Hepatocyte (in vitro differentiated cells): ENCODE measurements around the gene GFOD1. TPM values are rescaled to one million over a fixed set of nuclear protein-coding genes. Genes with fewer than 3 reads are reported as not detected.

Experiments used
- DNase-seq: peaks from one replicate; pipeline ENCODE4 v3.0.0-alpha.2; 2016; ENCODE audit warnings: low spot score
- H2AFZ ChIP-seq: fragments of 200-600 bp; sonication (generic); 2 replicates; pipeline ENCODE4 v1.6.0; 2016; ENCODE audit warnings: antibody characterized with exemption, mild to moderate bottlenecking
- H3K27ac ChIP-seq: fragments of 200-600 bp; sonication (generic); 2 replicates; pipeline ENCODE4 v1.5.1; 2016; ENCODE audit warnings: mild to moderate bottlenecking
- H3K27me3 ChIP-seq: fragments of 200-600 bp; sonication (generic); 2 replicates; pipeline ENCODE4 v1.6.1; 2016
- H3K36me3 ChIP-seq: fragments of 200-600 bp; sonication (generic); replicated peaks from 2 replicates; pipeline ENCODE4 v1.5.1; 2016; ENCODE audit warnings: low read depth; ENCODE audit not compliant: insufficient read depth
- H3K4me1 ChIP-seq: fragments of 200-600 bp; sonication (generic); 2 replicates; pipeline ENCODE4 v1.5.1; 2016; ENCODE audit warnings: mild to moderate bottlenecking, moderate library complexity; ENCODE audit not compliant: insufficient read depth
- H3K4me2 ChIP-seq: fragments of 200-600 bp; sonication (generic); 2 replicates; pipeline ENCODE4 v1.6.0; 2016
- H3K4me3 ChIP-seq: fragments of 200-600 bp; sonication (generic); 2 replicates; pipeline ENCODE4 v1.5.1; 2016; ENCODE audit warnings: mild to moderate bottlenecking
- H3K79me2 ChIP-seq: fragments of 200-600 bp; sonication (generic); 2 replicates; pipeline ENCODE4 v1.6.0; 2017; ENCODE audit warnings: mild to moderate bottlenecking
- H3K9me2 ChIP-seq: fragments of 200-600 bp; sonication (generic); replicated peaks from 2 replicates; pipeline ENCODE4 v1.6.0; 2017; ENCODE audit warnings: mild to moderate bottlenecking; ENCODE audit not compliant: insufficient read depth
- H3K9me3 ChIP-seq: fragments of 200-600 bp; sonication (generic); 2 replicates; pipeline ENCODE4 v1.5.1; 2016; ENCODE audit warnings: low read depth, mild to moderate bottlenecking
- H4K20me1 ChIP-seq: fragments of 200-600 bp; sonication (generic); 2 replicates; pipeline ENCODE4 v1.6.0; 2016; ENCODE audit warnings: mild to moderate bottlenecking; ENCODE audit not compliant: insufficient read depth, poor library complexity, severe bottlenecking
- EZH2 ChIP-seq: fragments of 200-600 bp; sonication (generic); IDR thresholded peaks from 2 replicates; pipeline ENCODE4 v1.6.1; 2016; ENCODE audit warnings: antibody characterized with exemption, mild to moderate bottlenecking, borderline replicate concordance
- EZH2phosphoT487 ChIP-seq: fragments of 200-600 bp; sonication (generic); IDR thresholded peaks from one replicate; pipeline ENCODE4 v1.6.1; 2018; ENCODE audit warnings: antibody characterized with exemption, mild to moderate bottlenecking, low read depth, moderate library complexity; ENCODE audit not compliant: unreplicated experiment, severe bottlenecking
- WGBS: methylation state at CpG from one replicate; pipeline ENCODE4 v1.1.6; 2016; ENCODE audit warnings: low lambda C conversion rate; ENCODE audit errors: missing lambda C conversion rate; 5-methylcytosine and 5-hydroxymethylcytosine counted together
- polyA plus RNA-seq: library from polyadenylated mRNA; unstranded; fragments of >200 nt; fragmentation: Nextera tagmentation; extraction: Ambion mirVana; gene quantifications from 2 replicates; pipeline ENCODE4 v1.2.1, GENCODE V29; 2016
- total RNA-seq: library from RNA; depleted of rRNA; stranded (reverse); fragments of >200 nt; gene quantifications from 2 replicates; pipeline ENCODE4 v1.2.3, GENCODE V29; 2014
- TF ChIP-seq, protein P1 (sequence below): fragments of 200-600 bp; sonication (generic); IDR thresholded peaks from 2 replicates; pipeline ENCODE4 v1.5.1; 2016; ENCODE audit warnings: antibody characterized with exemption, mild to moderate bottlenecking; ENCODE audit not compliant: poor library complexity

The GFOD1 gene
- total and polyA plus RNA-seq, 2 experiments from 2014 or later, result 2.8 to 3.5 TPM

DNA sequence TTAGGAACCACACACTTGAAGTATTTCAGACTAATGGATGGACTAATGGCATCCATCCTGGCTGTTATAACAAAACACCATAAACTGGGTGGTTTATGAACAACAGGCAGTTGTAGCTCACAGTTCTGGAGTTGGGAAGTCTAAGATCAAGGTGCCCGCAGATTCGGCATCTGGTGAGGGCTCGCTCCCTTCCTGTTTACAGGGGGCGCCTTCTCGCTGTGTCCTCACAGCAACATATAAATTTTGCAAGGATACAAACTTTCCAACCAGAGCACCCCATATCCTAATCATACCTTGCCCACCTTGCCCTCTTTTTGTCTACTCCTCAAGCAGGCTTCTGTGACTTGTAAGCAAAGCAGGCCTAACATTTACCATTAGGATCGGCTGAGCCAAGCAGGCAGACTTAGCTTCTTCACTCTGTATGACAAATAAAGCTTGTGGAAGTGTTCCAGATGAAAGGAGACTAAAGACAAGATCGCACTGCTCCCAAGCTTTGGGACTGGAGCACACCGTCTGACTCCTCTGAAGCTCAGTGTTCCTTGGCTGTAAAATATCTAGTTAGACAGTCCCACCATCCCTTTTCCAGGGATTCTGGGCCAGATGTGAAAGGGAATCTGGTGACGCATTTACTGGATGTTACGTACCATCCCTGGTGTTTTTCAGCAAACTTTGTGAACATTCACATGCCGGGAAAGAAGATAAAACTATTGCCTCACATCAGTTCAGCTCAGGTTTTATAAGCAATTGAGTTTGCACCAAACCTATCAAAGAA is 34.9 kb downstream of the GFOD1 start:
- Histone ChIP-seq H2AFZ (no peak overlapping the region), H4K20me1 (no peaks in the 10 kb centered on the region), H3K4me2 (no peak overlapping the region), H3K36me3 (no peaks in the 10 kb centered on the region), H3K4me3 (no peak overlapping the region), H3K27me3 (no peaks in the 10 kb centered on the region), H3K27ac (peak overlapping the region; percentile 51), H3K9me3 (no peaks in the 10 kb centered on the region), H3K79me2 (no peaks in the 10 kb centered on the region), H3K9me2 (no peaks in the 10 kb centered on the region), H3K4me1 (peaks cover 8% of the 10 kb centered on the region)
- DNase-seq, result peak; percentile 43
- WGBS, result 70% methylated on average over 11 of the region's 11 CpGs
- TF ChIP-seq EZH2phosphoT487 (no peak), EZH2 (no peak)

DNA sequence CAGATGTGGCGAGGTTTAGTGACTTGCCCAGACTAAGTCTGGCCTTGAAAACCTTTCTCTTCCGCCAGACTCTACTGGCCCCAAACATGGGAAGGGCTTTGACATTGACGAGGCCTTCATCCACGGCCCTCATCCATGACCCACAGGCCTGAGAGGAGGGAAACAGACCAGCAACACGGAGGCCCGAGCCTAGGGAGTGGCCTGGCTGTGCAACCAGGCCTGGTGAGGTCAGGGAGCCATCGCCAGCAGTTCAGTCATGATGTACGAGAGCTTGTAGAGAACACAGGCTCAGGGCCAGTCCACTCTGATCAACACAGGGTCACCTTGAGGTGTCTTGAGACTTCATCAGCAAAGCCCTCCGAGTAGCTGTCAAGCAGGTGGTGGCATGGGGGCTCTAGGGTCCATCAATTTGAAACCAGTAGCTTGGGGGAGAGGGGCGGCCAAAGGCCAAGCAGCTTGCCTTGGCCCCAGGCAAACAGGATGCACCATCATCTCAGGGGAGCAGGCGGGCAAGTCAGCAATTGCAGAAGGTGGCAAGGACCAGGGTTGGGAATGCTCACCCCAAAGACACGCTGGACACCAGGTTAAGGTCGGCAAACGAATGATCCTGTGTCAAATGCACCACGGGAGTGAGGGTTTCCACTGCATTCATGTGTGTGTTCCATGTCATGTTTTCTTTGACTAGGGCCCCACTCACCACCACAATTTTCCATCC is 36.1 kb downstream of the GFOD1 start:
- Histone ChIP-seq H3K27ac (no peak overlapping the region), H3K9me2 (no peaks in the 10 kb centered on the region), H3K27me3 (no peaks in the 10 kb centered on the region), H2AFZ (no peak overlapping the region), H3K4me2 (no peak overlapping the region), H3K9me3 (no peaks in the 10 kb centered on the region), H3K79me2 (no peaks in the 10 kb centered on the region), H4K20me1 (no peaks in the 10 kb centered on the region), H3K4me1 (peaks cover 8% of the 10 kb centered on the region), H3K36me3 (no peaks in the 10 kb centered on the region), H3K4me3 (no peak overlapping the region)
- 93% methylated on average over 15 of the region's 15 CpGs for WGBS
- no peak for DNase-seq
- no peak for TF ChIP-seq EZH2
- TF ChIP-seq, protein P1, sequence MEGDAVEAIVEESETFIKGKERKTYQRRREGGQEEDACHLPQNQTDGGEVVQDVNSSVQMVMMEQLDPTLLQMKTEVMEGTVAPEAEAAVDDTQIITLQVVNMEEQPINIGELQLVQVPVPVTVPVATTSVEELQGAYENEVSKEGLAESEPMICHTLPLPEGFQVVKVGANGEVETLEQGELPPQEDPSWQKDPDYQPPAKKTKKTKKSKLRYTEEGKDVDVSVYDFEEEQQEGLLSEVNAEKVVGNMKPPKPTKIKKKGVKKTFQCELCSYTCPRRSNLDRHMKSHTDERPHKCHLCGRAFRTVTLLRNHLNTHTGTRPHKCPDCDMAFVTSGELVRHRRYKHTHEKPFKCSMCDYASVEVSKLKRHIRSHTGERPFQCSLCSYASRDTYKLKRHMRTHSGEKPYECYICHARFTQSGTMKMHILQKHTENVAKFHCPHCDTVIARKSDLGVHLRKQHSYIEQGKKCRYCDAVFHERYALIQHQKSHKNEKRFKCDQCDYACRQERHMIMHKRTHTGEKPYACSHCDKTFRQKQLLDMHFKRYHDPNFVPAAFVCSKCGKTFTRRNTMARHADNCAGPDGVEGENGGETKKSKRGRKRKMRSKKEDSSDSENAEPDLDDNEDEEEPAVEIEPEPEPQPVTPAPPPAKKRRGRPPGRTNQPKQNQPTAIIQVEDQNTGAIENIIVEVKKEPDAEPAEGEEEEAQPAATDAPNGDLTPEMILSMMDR, result no peak
- TF ChIP-seq EZH2phosphoT487, result no peak

DNA sequence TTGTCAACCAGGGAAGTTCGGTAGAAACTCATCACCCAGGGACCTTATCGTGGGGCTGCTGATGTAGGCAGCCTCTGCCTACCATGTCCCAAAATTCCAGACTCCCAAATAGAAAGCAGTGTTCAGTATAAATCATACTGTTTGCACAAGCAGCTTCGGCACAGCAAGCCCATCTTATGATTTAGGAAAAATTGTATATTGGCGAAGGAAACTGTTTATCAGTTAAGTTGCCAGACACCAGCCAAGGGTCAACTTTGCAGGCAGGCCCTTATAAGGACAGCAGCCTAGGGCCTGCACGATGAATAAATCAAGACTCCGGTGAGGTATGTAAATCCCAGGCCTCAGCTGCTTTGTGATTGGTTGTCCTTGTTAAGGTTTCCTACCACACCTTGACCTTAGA is 36.8 kb downstream of the GFOD1 start:
- Histone ChIP-seq H4K20me1 (no peaks in the 10 kb centered on the region), H3K27me3 (no peaks in the 10 kb centered on the region), H3K27ac (no peak overlapping the region), H3K4me1 (peaks cover 11% of the 10 kb centered on the region), H2AFZ (no peak overlapping the region), H3K4me3 (no peak overlapping the region), H3K9me2 (no peaks in the 10 kb centered on the region), H3K36me3 (no peaks in the 10 kb centered on the region), H3K4me2 (no peak overlapping the region), H3K9me3 (no peaks in the 10 kb centered on the region), H3K79me2 (no peaks in the 10 kb centered on the region)
- 83% methylated on average over 6 of the region's 6 CpGs for WGBS
- no peak for DNase-seq
- no peak for TF ChIP-seq EZH2phosphoT487
- no peak for TF ChIP-seq EZH2
- TF ChIP-seq, protein P1, result no peak
